HUES64 (cell line): ENCODE results near the gene DHDDS. TPM values are rescaled to one million over a fixed set of nuclear protein-coding genes. Genes with fewer than 3 reads are reported as not detected.
"Not testable (repeated sequence)": the region's sequence is repeated elsewhere in the genome, so short reads cannot be mapped to it uniquely, and the experiment has no call there.

Experiments
- H3K27ac ChIP-seq: 2 replicates; pipeline ENCODE4 v1.7.0; 2013; ENCODE audit warnings: low read depth, low read length, inconsistent platforms
- H3K27me3 ChIP-seq: 2 replicates; pipeline ENCODE4 v1.6.1; 2013; ENCODE audit warnings: mild to moderate bottlenecking, low read length; ENCODE audit not compliant: insufficient read depth
- H3K36me3 ChIP-seq: 2 replicates; pipeline ENCODE4 v1.6.1; 2013; ENCODE audit warnings: mild to moderate bottlenecking, low read length; ENCODE audit not compliant: insufficient read depth
- H3K4me1 ChIP-seq: 2 replicates; pipeline ENCODE4 v1.6.1; 2013; ENCODE audit warnings: mild to moderate bottlenecking, low read length, moderate library complexity; ENCODE audit not compliant: insufficient read depth
- H3K4me3 ChIP-seq: 2 replicates; pipeline ENCODE4 v1.5.1; 2013; ENCODE audit warnings: mild to moderate bottlenecking, low read length, moderate library complexity
- H3K9ac ChIP-seq: 2 replicates; pipeline ENCODE4 v1.6.1; 2013; ENCODE audit warnings: mild to moderate bottlenecking, low read depth, low read length
- H3K9me3 ChIP-seq: 2 replicates; pipeline ENCODE4 v1.6.1; 2013; ENCODE audit warnings: low read depth, low read length; ENCODE audit not compliant: insufficient read depth
- WGBS: fragments of 150-250, 120-280 bp; methylation state at CpG from one replicate; pipeline ENCODE4 v1.1.7; 2013; ENCODE audit warnings: missing lambda C conversion rate; 5-methylcytosine and 5-hydroxymethylcytosine counted together
- polyA plus RNA-seq, 2 experiments: library from polyadenylated mRNA; stranded (reverse); fragments of 50-300 nt; gene quantifications; one replicate each; pipeline ENCODE4 v1.2.3, GENCODE V29; 2013

The DHDDS gene, protein sequence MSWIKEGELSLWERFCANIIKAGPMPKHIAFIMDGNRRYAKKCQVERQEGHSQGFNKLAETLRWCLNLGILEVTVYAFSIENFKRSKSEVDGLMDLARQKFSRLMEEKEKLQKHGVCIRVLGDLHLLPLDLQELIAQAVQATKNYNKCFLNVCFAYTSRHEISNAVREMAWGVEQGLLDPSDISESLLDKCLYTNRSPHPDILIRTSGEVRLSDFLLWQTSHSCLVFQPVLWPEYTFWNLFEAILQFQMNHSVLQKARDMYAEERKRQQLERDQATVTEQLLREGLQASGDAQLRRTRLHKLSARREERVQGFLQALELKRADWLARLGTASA
- 27.5 TPM for polyA plus RNA-seq (2013, experiment 1 of 2)
- polyA plus RNA-seq (2013, experiment 2 of 2), result 26.1 TPM

DNA sequence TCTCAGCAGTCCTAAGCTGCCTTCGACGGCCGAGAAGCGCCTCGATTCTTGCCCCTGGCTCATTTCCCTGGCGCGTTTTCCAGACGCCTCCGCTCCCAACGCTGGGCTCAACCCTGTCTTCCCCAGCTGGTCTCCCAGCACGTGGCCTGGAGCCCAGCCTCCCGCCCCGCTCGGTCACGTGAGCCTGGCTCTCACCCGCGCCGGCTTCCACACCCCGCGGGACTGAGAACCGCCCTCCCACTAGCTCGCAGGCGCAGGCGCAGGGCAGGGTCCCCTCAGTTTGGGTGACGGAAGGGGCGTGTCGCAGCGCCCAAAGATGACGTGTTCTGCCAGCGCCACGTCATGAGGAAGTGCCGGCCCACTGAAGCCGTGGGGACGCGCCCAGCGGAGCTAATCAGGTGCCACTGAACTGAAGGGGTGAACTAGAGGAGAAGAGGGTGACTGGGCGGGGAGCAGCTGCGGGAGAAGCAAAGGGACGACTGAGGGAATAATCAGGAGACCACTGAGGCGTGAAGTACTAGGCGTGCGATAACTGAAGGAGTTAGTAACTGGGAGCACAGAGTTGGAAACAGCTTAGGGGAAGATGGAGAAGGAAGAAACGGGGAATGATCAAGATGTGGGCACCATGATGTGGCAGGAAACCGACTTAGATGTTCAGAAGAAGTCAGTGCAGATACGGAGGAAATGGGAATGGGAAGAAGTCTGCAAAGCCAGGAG, at the start of gene DHDDS:
TSS of gene DHDDS (plus strand) at position 343 of the 717 bp plus-strand sequence. CDS start 625 bp downstream, outside the sequence.
- H3K27ac ChIP-seq, result peak within 1 kb of the TSS; percentile 91

DNA sequence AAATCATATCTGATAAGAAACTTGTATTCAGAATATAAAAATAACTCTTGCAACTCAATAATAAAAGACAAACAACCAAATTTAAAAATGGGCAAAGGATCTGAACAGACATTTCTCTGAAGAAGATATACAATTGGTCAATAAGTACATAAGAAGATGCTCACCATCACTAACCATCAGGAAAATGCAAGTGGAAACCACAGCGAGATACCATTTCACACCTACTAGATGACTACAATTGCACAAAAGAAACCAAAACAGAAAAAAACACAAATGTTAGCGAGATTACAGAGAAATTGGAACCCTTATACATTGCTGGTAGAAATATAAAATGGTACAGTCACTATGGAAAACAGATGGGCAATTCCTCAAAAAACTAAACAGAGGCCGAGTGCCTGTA, 48.0 kb upstream of the DHDDS start:
- Histone ChIP-seq H3K27me3 (no peaks in the 10 kb centered on the region), H3K9ac (no peak overlapping the region)
- WGBS, result 96% methylated on average over 3 of the region's 3 CpGs

More for the DNA sequence above, at the start of gene DHDDS:
- no peaks in the 10 kb centered on the region for H3K9me3 ChIP-seq
- no peaks in the 10 kb centered on the region for H3K27me3 ChIP-seq
- H3K4me3 ChIP-seq, result peak within 1 kb of the TSS; percentile 83
- H3K36me3 ChIP-seq, result peaks cover 43% of the 10 kb centered on the region
- H3K9ac ChIP-seq, result peak within 1 kb of the TSS; percentile 77
- H3K4me1 ChIP-seq, result peaks cover 20% of the 10 kb centered on the region
- under 1% methylated on average over 45 of the region's 45 CpGs for whole genome bisulfite sequencing

DNA sequence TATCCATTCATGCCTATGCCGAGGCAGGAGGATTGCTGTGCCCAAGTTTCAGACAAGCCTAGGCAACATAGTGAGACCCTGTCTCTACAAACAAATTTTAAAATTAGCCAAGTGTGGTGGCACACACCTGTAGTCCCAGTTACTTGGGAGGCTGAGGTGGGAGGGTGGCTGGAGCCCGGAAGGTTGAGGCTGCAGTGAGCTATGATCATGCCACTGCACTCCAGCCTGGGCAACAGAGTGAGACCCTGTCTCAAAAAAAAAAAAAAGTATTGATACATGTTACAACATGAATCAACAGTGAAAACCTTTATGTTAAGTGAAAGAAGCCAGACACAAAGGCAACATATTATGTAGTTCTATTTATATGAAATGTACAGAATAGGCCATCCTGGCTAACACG, 47.1 kb upstream of the DHDDS start:
- 100% methylated on average over 3 of the region's 3 CpGs for WGBS
- H3K27ac ChIP-seq, result not testable (repeated sequence)

More for the DNA sequence above, 48.0 kb upstream of the DHDDS start:
- no peaks in the 10 kb centered on the region for H3K36me3 ChIP-seq
- H3K9me3 ChIP-seq, result no peaks in the 10 kb centered on the region
- H3K4me3 ChIP-seq, result no peak overlapping the region
- H3K27ac ChIP-seq, result no peak overlapping the region
- peaks cover 2% of the 10 kb centered on the region; the same call in 1 of the 2 replicates for H3K4me1 ChIP-seq

DNA sequence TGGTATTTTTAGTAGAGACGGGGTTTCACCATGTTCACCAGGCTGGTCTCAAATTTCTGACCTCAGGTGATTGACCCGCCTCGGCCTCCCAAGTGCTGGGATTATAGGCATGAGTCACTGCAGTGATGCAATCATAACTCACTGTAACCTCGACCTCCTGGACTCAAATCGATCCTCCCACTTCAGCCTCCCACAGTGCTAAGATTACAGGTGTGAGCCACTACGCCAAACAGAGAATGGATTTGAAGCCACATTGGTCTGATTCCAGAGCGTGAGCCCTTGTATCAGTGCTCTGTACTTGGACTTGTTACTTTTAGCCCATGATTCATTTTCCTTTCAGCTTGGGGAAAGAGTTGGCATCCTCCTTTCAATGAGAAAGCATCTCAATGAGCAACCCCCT, 44.7 kb upstream of the DHDDS start:
- Histone ChIP-seq H3K27me3 (no peaks in the 10 kb centered on the region), H3K27ac (no peak overlapping the region), H3K4me3 (no peak overlapping the region), H3K9me3 (no peaks in the 10 kb centered on the region), H3K36me3 (no peaks in the 10 kb centered on the region), H3K4me1 (peaks cover 2% of the 10 kb centered on the region), H3K9ac (no peak overlapping the region)
- 87% methylated on average over 7 of the region's 7 CpGs for WGBS

More for the DNA sequence above, 47.1 kb upstream of the DHDDS start:
- H3K27me3 ChIP-seq, H3K4me3 ChIP-seq, H3K9ac ChIP-seq, H3K36me3 ChIP-seq, H3K4me1 ChIP-seq, H3K9me3 ChIP-seq: not testable (repeated sequence)

DNA sequence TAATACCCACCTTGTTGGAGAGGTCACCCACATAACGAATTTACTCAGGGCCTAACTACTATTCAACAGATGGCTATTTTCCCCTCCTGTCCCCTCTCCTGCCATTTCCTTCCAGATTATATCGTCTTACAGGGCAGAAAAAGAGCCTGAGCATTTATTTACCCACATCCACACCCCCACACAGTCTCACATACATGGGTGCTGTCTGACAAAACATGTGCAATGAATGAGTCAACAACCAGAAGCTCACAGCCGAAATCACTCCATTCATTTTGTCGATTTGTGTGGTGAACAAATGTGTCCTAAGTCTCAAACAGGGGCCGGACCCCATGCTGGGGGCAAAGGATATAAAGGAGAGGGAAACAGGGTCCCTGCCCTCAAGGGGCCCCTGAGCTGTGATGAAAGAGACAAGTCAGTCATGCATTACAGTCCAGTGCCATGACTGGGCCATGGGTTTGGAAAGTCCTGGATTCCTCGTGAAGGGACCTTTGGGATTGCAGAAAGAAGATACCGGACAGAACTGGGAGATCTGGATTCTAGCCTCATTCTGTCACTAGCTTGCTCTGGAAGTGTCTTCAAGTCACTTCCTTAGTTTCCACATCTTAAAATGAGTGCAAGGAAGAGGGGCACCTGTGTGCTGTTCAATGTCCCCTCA, 43.2 kb upstream of the DHDDS start:
- no peak overlapping the region for H3K27ac ChIP-seq
- no peaks in the 10 kb centered on the region for H3K9me3 ChIP-seq
- no peaks in the 10 kb centered on the region for H3K27me3 ChIP-seq
- 92% methylated on average over 7 of the region's 7 CpGs for WGBS
- H3K9ac ChIP-seq, result no peak overlapping the region
- H3K36me3 ChIP-seq, result no peaks in the 10 kb centered on the region
- peaks cover 2% of the 10 kb centered on the region for H3K4me1 ChIP-seq
- no peak overlapping the region for H3K4me3 ChIP-seq

DNA sequence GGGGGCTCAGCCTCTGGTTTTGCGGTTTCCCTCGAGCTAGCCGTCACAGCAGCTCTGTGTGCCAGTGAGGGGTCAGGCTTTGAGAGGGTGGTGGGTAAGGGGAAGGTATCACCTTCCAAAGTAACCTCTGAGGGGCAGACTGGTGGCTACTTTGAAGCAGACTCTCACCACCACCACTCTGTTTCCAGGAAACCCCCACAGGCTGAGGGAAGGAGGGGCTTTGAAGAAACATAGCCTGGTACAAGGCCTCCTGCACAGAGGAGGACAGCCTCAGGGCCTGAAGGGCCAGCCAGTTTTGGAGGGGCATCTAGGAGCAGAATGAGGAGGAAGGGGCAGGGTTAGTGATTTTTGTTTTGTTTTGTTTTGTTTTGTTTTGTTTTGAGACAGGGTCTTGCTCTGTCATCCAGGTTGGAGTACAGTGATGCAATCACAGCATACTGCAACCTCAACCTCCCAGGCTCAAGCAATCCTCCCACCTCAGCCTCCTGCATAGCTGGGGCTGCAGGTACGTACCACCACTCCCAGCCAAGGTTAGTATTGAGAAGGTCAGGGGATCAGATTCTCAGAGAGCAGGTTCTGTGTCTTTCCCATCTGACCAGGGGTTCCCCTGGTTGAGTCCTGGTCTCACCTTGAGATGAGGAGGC, 42.4 kb upstream of the DHDDS start:
- Histone ChIP-seq H3K27ac (no peak overlapping the region), H3K4me3 (no peak overlapping the region), H3K36me3 (no peaks in the 10 kb centered on the region), H3K4me1 (peaks cover 2% of the 10 kb centered on the region), H3K27me3 (no peaks in the 10 kb centered on the region), H3K9me3 (no peaks in the 10 kb centered on the region), H3K9ac (no peak overlapping the region)
- 90% methylated on average over 4 of the region's 4 CpGs for WGBS

DNA sequence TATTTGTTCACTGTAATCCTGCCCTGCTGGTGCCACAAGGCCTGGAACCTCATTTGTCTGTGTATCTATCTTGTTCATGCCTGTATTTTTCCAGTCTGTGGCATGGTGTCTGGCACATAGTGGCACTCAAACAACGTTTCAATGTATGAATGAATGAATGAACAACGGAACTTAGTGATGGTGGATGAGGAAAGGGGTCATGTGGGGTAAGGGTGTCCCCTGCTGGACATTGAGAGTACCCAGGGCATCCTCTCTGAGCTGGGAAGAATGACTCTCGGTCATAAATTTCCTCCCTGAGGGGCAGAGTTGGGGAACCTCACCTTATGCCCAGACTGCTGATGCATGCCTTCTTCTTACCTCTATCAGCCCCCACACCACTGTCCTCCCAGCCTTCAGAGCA, 40.7 kb upstream of the DHDDS start:
- 10% methylated on average over 3 of the region's 3 CpGs for WGBS
- H3K4me1 ChIP-seq, result no peaks in the 10 kb centered on the region; the same call in 1 of the 2 replicates
- H3K4me3 ChIP-seq, result no peak overlapping the region
- no peaks in the 10 kb centered on the region for H3K27me3 ChIP-seq
- H3K9ac ChIP-seq, result no peak overlapping the region
- no peaks in the 10 kb centered on the region for H3K36me3 ChIP-seq
- H3K9me3 ChIP-seq, result no peaks in the 10 kb centered on the region
- no peak overlapping the region for H3K27ac ChIP-seq

DNA sequence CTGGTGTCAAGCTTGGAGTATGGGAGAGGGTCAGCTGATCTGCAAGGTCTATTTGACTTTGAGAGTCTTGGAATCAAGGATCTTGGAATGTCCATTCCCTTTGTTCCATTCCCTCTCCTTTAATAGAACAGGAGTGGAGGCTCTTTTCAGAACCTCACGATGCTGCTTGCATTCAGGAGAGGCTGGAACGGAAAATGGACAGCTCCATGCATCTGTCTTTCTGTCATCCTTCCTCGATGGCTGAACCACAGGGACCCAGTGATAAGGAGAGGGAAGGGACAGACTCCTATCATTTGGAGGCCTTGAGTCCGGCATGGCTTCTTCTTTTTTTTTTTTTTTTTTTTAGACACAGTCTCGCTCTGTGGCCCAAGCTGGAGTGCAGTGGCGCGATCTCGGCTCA, 36.4 kb upstream of the DHDDS start:
- Histone ChIP-seq H3K4me3 (no peak overlapping the region), H3K27ac (no peak overlapping the region), H3K9me3 (no peaks in the 10 kb centered on the region), H3K4me1 (no peaks in the 10 kb centered on the region; the same call in 1 of the 2 replicates), H3K9ac (no peak overlapping the region), H3K27me3 (no peaks in the 10 kb centered on the region), H3K36me3 (no peaks in the 10 kb centered on the region)
- 85% methylated on average over 8 of the region's 8 CpGs for WGBS

DNA sequence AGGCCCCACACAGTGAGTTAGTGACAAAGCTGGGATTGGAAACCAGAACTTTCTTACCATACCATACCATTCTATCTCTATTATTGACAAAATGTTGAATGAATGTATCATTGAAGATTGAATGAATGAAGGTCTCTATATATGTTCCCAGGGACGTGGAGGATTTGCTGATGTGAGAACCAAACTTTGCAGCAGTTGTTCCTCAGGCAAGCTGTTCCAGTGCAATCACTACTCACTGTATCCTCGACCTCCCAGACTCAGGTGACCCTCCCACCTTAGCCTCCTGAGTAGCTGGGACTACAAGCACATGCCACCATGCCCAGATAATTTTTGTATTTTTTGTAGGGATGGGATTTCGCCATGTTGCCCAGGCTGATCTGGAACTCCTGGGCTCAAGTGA, 33.1 kb upstream of the DHDDS start:
- H3K4me3 ChIP-seq, result no peak overlapping the region
- no peaks in the 10 kb centered on the region for H3K27me3 ChIP-seq
- no peaks in the 10 kb centered on the region for H3K36me3 ChIP-seq
- H3K9me3 ChIP-seq, result no peaks in the 10 kb centered on the region
- H3K9ac ChIP-seq, result no peak overlapping the region
- no peaks in the 10 kb centered on the region; the same call in 1 of the 2 replicates for H3K4me1 ChIP-seq
- no peak overlapping the region for H3K27ac ChIP-seq
- 94% methylated on average over 3 of the region's 3 CpGs for WGBS

DNA sequence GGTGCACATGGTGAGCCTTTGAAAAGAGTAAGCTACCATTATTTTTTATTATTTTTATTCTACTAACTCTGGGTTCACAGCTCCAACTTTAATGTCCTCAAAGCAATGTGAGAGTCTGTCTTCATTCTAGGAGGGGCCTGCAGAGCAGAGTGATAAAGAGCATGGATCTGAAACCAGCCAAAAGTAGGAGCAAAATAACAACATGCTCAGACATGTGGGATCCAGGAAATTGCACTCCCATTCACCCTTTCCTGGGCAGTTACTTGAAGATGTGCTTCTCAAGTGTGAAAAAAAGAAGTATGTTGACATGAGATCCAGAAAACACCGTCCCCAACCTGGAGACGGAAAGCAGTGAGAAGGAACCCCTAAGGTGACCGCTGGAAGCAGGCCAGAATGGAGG, 30.2 kb upstream of the DHDDS start:
- no peaks in the 10 kb centered on the region for H3K36me3 ChIP-seq
- H3K27me3 ChIP-seq, result no peaks in the 10 kb centered on the region
- H3K9ac ChIP-seq, result no peak overlapping the region
- WGBS, result 92% methylated on average over 3 of the region's 3 CpGs
- no peak overlapping the region for H3K27ac ChIP-seq
- no peaks in the 10 kb centered on the region for H3K9me3 ChIP-seq
- H3K4me1 ChIP-seq, result no peaks in the 10 kb centered on the region; the same call in 1 of the 2 replicates
- no peak overlapping the region for H3K4me3 ChIP-seq
